ENCODE data around the gene PCNA. TPM values are rescaled to one million over a fixed set of nuclear protein-coding genes. Genes with fewer than 3 reads are reported as not detected.
"Not testable (repeated sequence)": the region's sequence is repeated elsewhere in the genome, so short reads cannot be mapped to it uniquely, and the experiment has no call there.

The PCNA gene
- total and polyA plus RNA-seq, 7 donors: 24.6 to 145 (median 54.8) TPM

DNA sequence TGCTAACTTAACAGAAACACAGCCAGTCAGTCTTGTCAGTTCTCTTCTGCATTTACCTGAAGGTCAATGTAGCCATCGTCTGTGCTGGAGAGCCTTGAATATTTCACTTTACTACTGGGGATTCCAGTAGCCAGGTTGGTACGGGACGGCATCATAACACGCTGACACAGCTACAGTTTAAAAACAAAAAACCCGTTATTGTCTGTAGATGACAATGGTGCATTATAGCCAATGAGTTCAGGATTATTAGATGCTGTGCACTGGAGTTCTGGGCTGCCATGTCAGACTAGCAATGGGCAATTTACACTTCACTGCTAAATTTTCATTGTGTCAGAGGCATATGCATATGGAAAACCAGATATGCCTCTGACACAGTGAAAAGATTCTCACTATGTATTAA lies 10.5 kb downstream of the PCNA start:
- Histone ChIP-seq H3K9me3 (no peaks in the 10 kb centered on the region), H3K27me3 (no peaks in the 10 kb centered on the region), H3K4me3 (no peak overlapping the region), H3K27ac (no peak overlapping the region), H3K36me3 (peaks cover 22 to 60% (median 30%) of the 10 kb centered on the region in 4 donors), H3K4me1 (peaks cover 0 to 14% (median 9%) of the 10 kb centered on the region in 4 donors)
- 87 to 92% methylated on average over 5 of the region's 5 CpGs for WGBS, 2 donors
- no peak for TF ChIP-seq POLR2A (IDR thresholded peaks at IDR 0.05)
- no peak for TF ChIP-seq CTCF (IDR thresholded peaks at IDR 0.05)
- TF ChIP-seq EP300 (IDR thresholded peaks at IDR 0.05): no peak
- TF ChIP-seq POLR2AphosphoS5 (IDR thresholded peaks at IDR 0.05): no peak
- no peak for DNase-seq
- intact Hi-C loops (cut with DNase I): no loop called here

DNA sequence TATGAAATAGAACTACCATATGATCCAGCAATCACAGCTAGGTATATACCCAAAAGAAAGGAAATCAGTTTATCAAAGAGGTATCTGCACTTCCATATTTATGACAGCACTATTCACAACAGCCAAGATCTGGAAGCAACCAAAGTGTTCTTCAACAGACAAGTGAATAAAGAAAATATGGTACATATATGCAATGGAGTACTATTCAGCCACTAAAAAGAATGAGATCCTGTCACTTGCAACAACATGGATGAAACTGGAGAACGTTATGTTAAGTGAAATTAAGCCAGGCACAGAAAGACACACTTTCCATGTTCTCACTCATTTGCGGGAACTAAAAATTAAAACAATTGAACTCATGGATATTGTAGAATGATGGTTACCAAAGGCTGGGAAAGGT lies 15.3 kb downstream of the PCNA start:
- 96% methylated on average over 2 of the region's 2 CpGs for WGBS, 2 donors
- Histone ChIP-seq H3K4me1 (no peaks in the 10 kb centered on the region), H3K27ac (no peak overlapping the region), H3K4me3 (no peak overlapping the region), H3K36me3 (peaks cover 28 to 94% (median 41%) of the 10 kb centered on the region in 4 donors), H3K9me3 (no peaks in the 10 kb centered on the region), H3K27me3 (no peaks in the 10 kb centered on the region)
- TF ChIP-seq CTCF (IDR thresholded peaks at IDR 0.05) (no peak), POLR2AphosphoS5 (IDR thresholded peaks at IDR 0.05) (no peak), POLR2A (IDR thresholded peaks at IDR 0.05) (no peak), EP300 (IDR thresholded peaks at IDR 0.05) (no peak)
- no peak for DNase-seq
- intact Hi-C loops (cut with DNase I): loop anchor here (5.0 kb wide), 1 partner anchor 102 kb away; the partner anchor contains the start of gene SLC23A2

DNA sequence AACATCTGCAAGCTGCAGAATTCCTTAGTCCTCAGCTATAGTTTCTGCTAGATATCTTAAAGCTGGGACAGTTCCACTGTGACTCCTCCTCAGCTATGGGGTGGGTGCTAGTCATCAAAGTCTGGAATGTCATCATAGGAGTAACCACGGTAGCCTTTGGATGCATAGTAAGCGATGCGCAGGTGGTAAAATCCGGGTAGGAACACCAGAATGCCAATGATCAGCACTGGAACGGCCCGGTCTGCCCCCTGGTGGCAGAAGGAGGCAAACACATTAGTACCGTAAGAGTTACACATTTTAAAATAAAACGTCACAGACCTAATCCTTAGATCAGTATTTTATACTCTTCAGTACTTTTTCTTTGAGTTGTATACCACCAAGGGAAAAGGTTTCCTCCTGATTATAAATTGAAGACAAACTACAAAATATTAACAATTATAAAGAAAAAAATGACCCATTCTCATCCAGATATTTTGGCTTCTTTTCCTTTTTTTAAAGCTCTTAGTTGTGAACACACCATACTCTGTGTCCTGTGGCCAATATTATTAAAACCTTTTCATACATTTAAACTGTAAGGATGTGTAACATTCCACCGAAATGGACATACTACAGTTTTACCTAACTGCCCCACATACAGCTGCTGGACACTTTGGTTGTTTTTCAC lies 18.9 kb downstream of the PCNA start:
- H3K4me3 ChIP-seq: no peak overlapping the region
- H3K9me3 ChIP-seq: no peaks in the 10 kb centered on the region
- intact Hi-C loops (cut with DNase I): loop anchor here (5.0 kb wide), 1 partner anchor 99 kb away; the partner anchor contains the start of gene SLC23A2
- no peak overlapping the region for H3K27ac ChIP-seq
- peak; percentile 48 to 89 (median 87) for TF ChIP-seq CTCF (IDR thresholded peaks at IDR 0.05)
- no peak for TF ChIP-seq POLR2AphosphoS5 (IDR thresholded peaks at IDR 0.05)
- TF ChIP-seq POLR2A (IDR thresholded peaks at IDR 0.05): no peak
- no peak for TF ChIP-seq EP300 (IDR thresholded peaks at IDR 0.05)
- H3K4me1 ChIP-seq: no peaks in the 10 kb centered on the region
- H3K27me3 ChIP-seq: no peaks in the 10 kb centered on the region
- peaks cover 16 to 90% (median 22%) of the 10 kb centered on the region in 4 donors for H3K36me3 ChIP-seq
- WGBS, 2 donors: 11 to 19% methylated on average over 9 of the region's 9 CpGs
- DNase-seq: peak; percentile 82

DNA sequence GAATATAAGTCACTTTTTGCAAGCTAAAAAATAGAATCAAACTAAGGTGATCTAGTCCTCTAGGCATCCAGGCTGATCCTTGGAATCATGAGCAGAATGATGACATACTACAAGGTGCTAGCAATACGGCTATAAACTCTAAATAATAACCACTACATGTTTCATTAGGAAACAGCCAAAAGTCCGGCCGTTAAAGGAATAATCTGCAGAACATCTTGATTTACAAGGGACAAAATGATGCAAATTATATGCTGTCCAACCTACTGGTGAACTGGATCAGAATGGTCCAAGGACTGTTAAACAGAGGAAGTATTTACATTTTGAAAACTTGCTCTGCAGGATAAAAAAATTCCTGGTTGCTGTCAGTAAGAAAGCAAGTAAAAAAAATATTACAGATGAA lies 19.8 kb downstream of the PCNA start:
- H3K36me3 ChIP-seq: peaks cover 7 to 86% (median 17%) of the 10 kb centered on the region in 4 donors
- H3K4me3 ChIP-seq, DNase-seq, H3K9me3 ChIP-seq, H3K27ac ChIP-seq, H3K27me3 ChIP-seq, H3K4me1 ChIP-seq: not testable (repeated sequence)
- 93 to 96% methylated on average over 3 of the region's 3 CpGs for WGBS, 2 donors
- intact Hi-C loops (cut with DNase I): loop anchor here (5.0 kb wide), 1 partner anchor 98 kb away; the partner anchor contains the start of gene SLC23A2

GRCh38 chr20:5099009-5099408 lies 20.7 kb downstream of the PCNA start:
- H3K27ac ChIP-seq; H3K4me3 ChIP-seq; DNase-seq; H3K27me3 ChIP-seq; H3K4me1 ChIP-seq; intact Hi-C loops (cut with DNase I); H3K9me3 ChIP-seq: not testable (repeated sequence)
- peaks cover 5 to 77% (median 11%) of the 10 kb centered on the region in 4 donors for H3K36me3 ChIP-seq
- 95% methylated on average over 1 of the region's 1 CpG for WGBS, 2 donors

GRCh38 chr20:5096463-5096862 lies 23.3 kb downstream of the PCNA start:
- Histone ChIP-seq H3K4me3 (no peak overlapping the region), H3K36me3 (peaks cover under 1 to 59% (median 4%) of the 10 kb centered on the region in 4 donors), H3K4me1 (no peaks in the 10 kb centered on the region), H3K9me3 (no peaks in the 10 kb centered on the region), H3K27ac (no peak overlapping the region), H3K27me3 (no peaks in the 10 kb centered on the region)
- TF ChIP-seq POLR2AphosphoS5 (IDR thresholded peaks at IDR 0.05) (no peak), EP300 (IDR thresholded peaks at IDR 0.05) (no peak), CTCF (IDR thresholded peaks at IDR 0.05) (no peak), POLR2A (IDR thresholded peaks at IDR 0.05) (no peak)
- intact Hi-C loops (cut with DNase I): no loop called here
- 88 to 95% methylated on average over 2 of the region's 2 CpGs for WGBS, 2 donors
- no peak for DNase-seq
